SK-N-SH (cell line): ENCODE results near the gene SHISA4. TPM values are rescaled to one million over a fixed set of nuclear protein-coding genes. Genes with fewer than 3 reads are reported as not detected.
A peak's percentile ranks its signal among the peaks of the same experiment; 100 is the strongest.

Experiments
- CTCF ChIA-PET: fragments of 300-600, 350-600 bp; formaldehyde crosslinking; extraction: SDS; loops from one replicate; lab custom pipeline; 2021; lab: Yijun Ruan, JAX
- POLR2A ChIA-PET: fragments of 350-600 bp; sonication (Branson Sonifier 250); formaldehyde crosslinking; extraction: SDS; loops from one replicate; lab custom pipeline; 2020; ENCODE audit warnings: antibody characterized with exemption, inconsistent platforms; lab: Yijun Ruan, JAX
- DNase-seq: peaks from one replicate; pipeline ENCODE4 v3.0.0; 2012
- H2AFZ ChIP-seq: fragments of 200-600 bp; sonication (generic); 2 replicates; pipeline ENCODE4 v1.8.1; 2016; ENCODE audit warnings: antibody characterized with exemption, mild to moderate bottlenecking, low read depth
- H3F3A ChIP-seq: fragments of 200-600 bp; sonication (generic); replicated peaks from 2 replicates; pipeline ENCODE3; 2016; ENCODE audit warnings: antibody characterized with exemption, mild to moderate bottlenecking; ENCODE audit not compliant: insufficient read depth
- H3K27ac ChIP-seq, 2 experiments: fragments of 200-500 bp in 1 of 2; fragments of 200-600 bp in 1 of 2; sonication (Bioruptor generic) in 1 of 2; sonication (generic), shearing (Covaris generic) in 1 of 2; 2 replicates each; pipeline versions ENCODE4 v1.5.1 to v1.6.1; 2014 to 2016; ENCODE audit warnings: low read depth in 2 of 2, inconsistent platforms in 1 of 2, low read length in 1 of 2, mild to moderate bottlenecking in 1 of 2, mixed read lengths in 1 of 2
- H3K27me3 ChIP-seq: fragments of 200-600 bp; sonication (generic), shearing (Covaris generic); 2 replicates; pipeline ENCODE4 v1.6.1; 2016; ENCODE audit warnings: mixed run types; ENCODE audit not compliant: insufficient read depth
- H3K36me3 ChIP-seq, 2 experiments: fragments of 200-500 bp in 1 of 2; fragments of 200-600 bp in 1 of 2; sonication (Bioruptor generic) in 1 of 2; sonication (generic) in 1 of 2; replicated peaks in 1 of 2; 2 replicates each; pipeline versions ENCODE3 to v1.5.1; 2014 to 2016; ENCODE audit warnings: low read length in 1 of 2, mild to moderate bottlenecking in 1 of 2; ENCODE audit not compliant: insufficient read depth in 2 of 2, control insufficient read depth in 1 of 2
- H3K4me1 ChIP-seq, 2 experiments: fragments of 200-500 bp in 1 of 2; fragments of 200-600 bp in 1 of 2; sonication (Bioruptor generic) in 1 of 2; sonication (generic), shearing (Covaris generic) in 1 of 2; 2 replicates each; pipeline versions ENCODE4 v1.5.1 to v1.6.1; 2014 to 2016; ENCODE audit warnings: low read depth in 1 of 2, low read length in 1 of 2, mixed run types in 1 of 2; ENCODE audit not compliant: insufficient read depth in 2 of 2, control insufficient read depth in 1 of 2
- H3K4me2 ChIP-seq: fragments of 200-600 bp; sonication (generic), shearing (Covaris generic); 2 replicates; pipeline ENCODE4 v1.6.1; 2017; ENCODE audit warnings: mixed run types
- H3K4me3 ChIP-seq, 2 experiments: fragments of 200-500 bp in 1 of 2; fragments of 200-600 bp in 1 of 2; sonication (Bioruptor generic) in 1 of 2; sonication (generic), shearing (Covaris generic) in 1 of 2; 2 replicates each; pipeline versions ENCODE4 v1.5.1 to v1.8.1; 2014 to 2016; ENCODE audit warnings: low read depth in 2 of 2, inconsistent platforms in 1 of 2, low read length in 1 of 2, mild to moderate bottlenecking in 1 of 2, mixed read lengths in 1 of 2, moderate library complexity in 1 of 2
- H3K79me2 ChIP-seq: fragments of 200-600 bp; sonication (generic); 2 replicates; pipeline ENCODE4 v1.8.1; 2017; ENCODE audit warnings: mild to moderate bottlenecking; ENCODE audit not compliant: insufficient read depth
- H3K9ac ChIP-seq: fragments of 200-600 bp; sonication (generic); 2 replicates; pipeline ENCODE4 v1.6.1; 2017; ENCODE audit warnings: mixed run types
- H3K9me2 ChIP-seq: fragments of 200-600 bp; sonication (generic); 2 replicates; pipeline ENCODE4 v1.6.1; 2017; ENCODE audit warnings: mixed run types
- H3K9me3 ChIP-seq: fragments of 200-600 bp; sonication (generic); 2 replicates; pipeline ENCODE4 v1.6.1; 2017; ENCODE audit warnings: mixed run types, mild to moderate bottlenecking, moderate library complexity
- H4K20me1 ChIP-seq: fragments of 200-600 bp; sonication (generic); 2 replicates; pipeline ENCODE4 v1.6.1; 2017; ENCODE audit warnings: mild to moderate bottlenecking, mixed run types; ENCODE audit not compliant: insufficient read depth
- CHD2 ChIP-seq: fragments of 150-350 bp; IDR thresholded peaks from 2 replicates; pipeline ENCODE4 v1.6.1; 2018; ENCODE audit warnings: low read length; ENCODE audit not compliant: partially characterized antibody
- EZH2phosphoT487 ChIP-seq: fragments of 200-600 bp; sonication (generic); IDR thresholded peaks from 2 replicates; pipeline ENCODE4 v1.6.1; 2017; ENCODE audit warnings: low read depth, mixed run types, mild to moderate bottlenecking, antibody characterized with exemption, moderate library complexity, borderline replicate concordance
- FOXJ3 ChIP-seq: sonication (generic); formaldehyde crosslinking; IDR thresholded peaks from 2 replicates; pipeline ENCODE4 v1.5.1; 2020; ENCODE audit warnings: mild to moderate bottlenecking, missing genetic modification reagents
- JUND ChIP-seq: IDR thresholded peaks from 2 replicates; pipeline ENCODE4 v1.4.0; 2012
- NFIC ChIP-seq: IDR thresholded peaks from 2 replicates; pipeline ENCODE4 v1.4.0; 2012; ENCODE audit warnings: borderline replicate concordance
- NRF1 ChIP-seq: IDR thresholded peaks from 2 replicates; pipeline ENCODE4 v1.6.1; 2012; ENCODE audit warnings: low read depth, mild to moderate bottlenecking, low read length
- POLR2AphosphoS5 ChIP-seq: IDR thresholded peaks from 2 replicates; pipeline ENCODE4 v1.6.1; 2012; ENCODE audit warnings: low read depth, low read length
- SMC3 ChIP-seq: IDR thresholded peaks from 2 replicates; pipeline ENCODE4 v1.6.1; 2012; ENCODE audit warnings: low read depth, low read length, improper control_type of control experiment
- WGBS: methylation state at CpG from one replicate; pipeline ENCODE4 v1.1.6; 2017; ENCODE audit warnings: low lambda C conversion rate; 5-methylcytosine and 5-hydroxymethylcytosine counted together
- polyA plus RNA-seq, 3 experiments: library from polyadenylated mRNA; depleted of rRNA; stranded (reverse); fragments of >200 nt; gene quantifications; 2 replicates each; pipeline ENCODE4 v1.2.3, GENCODE V29; 2012
- TF ChIP-seq, protein P1 (sequence below): IDR thresholded peaks from 2 replicates; pipeline ENCODE4 v1.6.1; 2012; ENCODE audit warnings: mild to moderate bottlenecking, low read depth, low read length, moderate library complexity
- TF ChIP-seq, protein P2 (sequence below): IDR thresholded peaks from 2 replicates; pipeline ENCODE4 v1.4.0; 2012; ENCODE audit warnings: low read depth, borderline replicate concordance
- TF ChIP-seq, protein P3 (sequence below): IDR thresholded peaks from 2 replicates; pipeline ENCODE4 v1.4.0; 2012; ENCODE audit warnings: low read depth

The SHISA4 gene
- polyA plus RNA-seq, 1 of the 3 experiments (the other 2 are of a cell fraction): 42.1 TPM

DNA sequence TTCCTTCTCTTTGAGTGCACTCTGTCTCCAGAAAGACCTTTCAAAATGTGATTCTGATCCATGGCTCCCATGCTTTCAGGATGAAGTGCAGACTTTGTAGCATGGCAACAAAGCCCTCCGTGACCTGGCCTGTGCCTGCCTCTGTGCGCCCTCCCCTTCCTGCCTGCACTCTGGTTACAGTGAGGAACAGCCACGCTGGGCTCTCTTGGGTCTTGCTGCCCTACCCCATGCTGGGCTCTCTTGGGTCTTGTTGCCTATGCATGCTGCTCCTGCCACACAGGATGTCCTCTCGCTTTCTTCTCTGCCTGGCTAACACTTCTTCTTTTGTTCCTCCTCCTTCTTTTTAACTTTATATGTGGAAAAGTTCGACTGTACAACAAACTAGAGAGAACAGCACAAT is 29.6 kb downstream of the SHISA4 start:
- Histone ChIP-seq H3K4me1 (peaks cover 16 to 18% of the 10 kb centered on the region in 2 experiments), H3K4me2 (no peak overlapping the region), H2AFZ (no peak overlapping the region), H3K36me3 (no peaks in the 10 kb centered on the region), H3K4me3 (no peak overlapping the region), H3K9me2 (no peaks in the 10 kb centered on the region), H3K27ac (peak overlapping the region in 1 of 2 experiments; percentile 81; a peak in 1 of 4 replicates), H3K9ac (no peak overlapping the region), H3K9me3 (no peaks in the 10 kb centered on the region), H3K79me2 (no peaks in the 10 kb centered on the region), H3K27me3 (no peaks in the 10 kb centered on the region), H4K20me1 (no peaks in the 10 kb centered on the region), H3F3A (peaks cover 13% of the 10 kb centered on the region)
- ChIA-PET POLR2A (no interaction called here), CTCF (interaction anchor here (3.6 to 4.2 kb wide), 2 partner anchors 22 to 54 kb away, joined by 12 to 28 read pairs; no protein-coding TSS in a partner anchor)
- WGBS: 87% methylated on average over 5 of the region's 5 CpGs
- no peak for DNase-seq
- TF ChIP-seq FOXJ3 (CRISPR knock-in tag) (no peak), SMC3 (no peak)

DNA sequence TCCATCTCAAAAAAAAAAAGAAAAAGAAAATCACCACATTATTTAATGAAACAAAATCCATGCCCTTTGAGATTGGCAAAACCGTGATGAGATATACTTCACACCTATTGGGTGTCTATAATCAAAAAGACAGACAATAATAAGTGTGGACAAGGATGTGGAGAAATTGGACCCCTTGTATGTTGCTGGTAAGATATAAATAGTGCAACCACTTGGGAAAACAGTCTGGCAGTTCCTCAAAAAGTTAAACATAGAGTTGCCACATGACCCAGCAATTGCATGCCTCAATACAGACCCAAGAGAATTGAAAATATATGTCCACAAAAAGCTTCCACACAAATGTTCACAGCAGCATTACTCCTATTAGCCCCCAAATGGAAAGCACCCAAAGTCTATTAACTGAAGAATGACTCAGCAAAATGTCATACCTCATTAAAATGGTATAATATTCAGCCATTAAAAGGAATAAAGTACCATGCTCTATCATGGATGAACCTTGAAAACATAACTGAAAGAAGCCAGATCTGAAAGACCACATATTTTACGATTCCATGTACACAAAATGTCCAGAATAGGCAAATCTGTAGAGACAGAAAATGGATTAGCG is 33.4 kb downstream of the SHISA4 start:
- 87% methylated on average over 3 of the region's 3 CpGs for WGBS
- H3K79me2 ChIP-seq: no peaks in the 10 kb centered on the region
- H3K4me3 ChIP-seq: no peak overlapping the region
- H3K27me3 ChIP-seq: no peaks in the 10 kb centered on the region
- TF ChIP-seq, protein P1, sequence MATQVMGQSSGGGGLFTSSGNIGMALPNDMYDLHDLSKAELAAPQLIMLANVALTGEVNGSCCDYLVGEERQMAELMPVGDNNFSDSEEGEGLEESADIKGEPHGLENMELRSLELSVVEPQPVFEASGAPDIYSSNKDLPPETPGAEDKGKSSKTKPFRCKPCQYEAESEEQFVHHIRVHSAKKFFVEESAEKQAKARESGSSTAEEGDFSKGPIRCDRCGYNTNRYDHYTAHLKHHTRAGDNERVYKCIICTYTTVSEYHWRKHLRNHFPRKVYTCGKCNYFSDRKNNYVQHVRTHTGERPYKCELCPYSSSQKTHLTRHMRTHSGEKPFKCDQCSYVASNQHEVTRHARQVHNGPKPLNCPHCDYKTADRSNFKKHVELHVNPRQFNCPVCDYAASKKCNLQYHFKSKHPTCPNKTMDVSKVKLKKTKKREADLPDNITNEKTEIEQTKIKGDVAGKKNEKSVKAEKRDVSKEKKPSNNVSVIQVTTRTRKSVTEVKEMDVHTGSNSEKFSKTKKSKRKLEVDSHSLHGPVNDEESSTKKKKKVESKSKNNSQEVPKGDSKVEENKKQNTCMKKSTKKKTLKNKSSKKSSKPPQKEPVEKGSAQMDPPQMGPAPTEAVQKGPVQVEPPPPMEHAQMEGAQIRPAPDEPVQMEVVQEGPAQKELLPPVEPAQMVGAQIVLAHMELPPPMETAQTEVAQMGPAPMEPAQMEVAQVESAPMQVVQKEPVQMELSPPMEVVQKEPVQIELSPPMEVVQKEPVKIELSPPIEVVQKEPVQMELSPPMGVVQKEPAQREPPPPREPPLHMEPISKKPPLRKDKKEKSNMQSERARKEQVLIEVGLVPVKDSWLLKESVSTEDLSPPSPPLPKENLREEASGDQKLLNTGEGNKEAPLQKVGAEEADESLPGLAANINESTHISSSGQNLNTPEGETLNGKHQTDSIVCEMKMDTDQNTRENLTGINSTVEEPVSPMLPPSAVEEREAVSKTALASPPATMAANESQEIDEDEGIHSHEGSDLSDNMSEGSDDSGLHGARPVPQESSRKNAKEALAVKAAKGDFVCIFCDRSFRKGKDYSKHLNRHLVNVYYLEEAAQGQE: no peak
- TF ChIP-seq, protein P2, sequence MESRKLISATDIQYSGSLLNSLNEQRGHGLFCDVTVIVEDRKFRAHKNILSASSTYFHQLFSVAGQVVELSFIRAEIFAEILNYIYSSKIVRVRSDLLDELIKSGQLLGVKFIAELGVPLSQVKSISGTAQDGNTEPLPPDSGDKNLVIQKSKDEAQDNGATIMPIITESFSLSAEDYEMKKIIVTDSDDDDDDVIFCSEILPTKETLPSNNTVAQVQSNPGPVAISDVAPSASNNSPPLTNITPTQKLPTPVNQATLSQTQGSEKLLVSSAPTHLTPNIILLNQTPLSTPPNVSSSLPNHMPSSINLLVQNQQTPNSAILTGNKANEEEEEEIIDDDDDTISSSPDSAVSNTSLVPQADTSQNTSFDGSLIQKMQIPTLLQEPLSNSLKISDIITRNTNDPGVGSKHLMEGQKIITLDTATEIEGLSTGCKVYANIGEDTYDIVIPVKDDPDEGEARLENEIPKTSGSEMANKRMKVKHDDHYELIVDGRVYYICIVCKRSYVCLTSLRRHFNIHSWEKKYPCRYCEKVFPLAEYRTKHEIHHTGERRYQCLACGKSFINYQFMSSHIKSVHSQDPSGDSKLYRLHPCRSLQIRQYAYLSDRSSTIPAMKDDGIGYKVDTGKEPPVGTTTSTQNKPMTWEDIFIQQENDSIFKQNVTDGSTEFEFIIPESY: no peak
- TF ChIP-seq, protein P3, sequence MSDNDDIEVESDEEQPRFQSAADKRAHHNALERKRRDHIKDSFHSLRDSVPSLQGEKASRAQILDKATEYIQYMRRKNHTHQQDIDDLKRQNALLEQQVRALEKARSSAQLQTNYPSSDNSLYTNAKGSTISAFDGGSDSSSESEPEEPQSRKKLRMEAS: no peak
- TF ChIP-seq POLR2AphosphoS5: no peak
- TF ChIP-seq EZH2phosphoT487: no peak
- no peak for TF ChIP-seq CHD2
- no peak for TF ChIP-seq SMC3
- no peak for TF ChIP-seq JUND
- no peak for TF ChIP-seq NFIC
- TF ChIP-seq NRF1: no peak
- no peaks in the 10 kb centered on the region for H4K20me1 ChIP-seq
- H3K9me3 ChIP-seq: no peaks in the 10 kb centered on the region
- H3K4me2 ChIP-seq: no peak overlapping the region
- no peak overlapping the region for H3K9ac ChIP-seq
- H3K4me1 ChIP-seq: peaks cover 8 to 10% of the 10 kb centered on the region in 2 experiments
- H3K27ac ChIP-seq: no peak overlapping the region
- no peaks in the 10 kb centered on the region for H3K36me3 ChIP-seq
- no peak overlapping the region for H2AFZ ChIP-seq
- POLR2A ChIA-PET: no interaction called here
- H3F3A ChIP-seq: peaks cover 6% of the 10 kb centered on the region
- CTCF ChIA-PET: no interaction called here
- DNase-seq: no peak
- no peaks in the 10 kb centered on the region for H3K9me2 ChIP-seq
